ENCODE data around the gene GPD2.

Gene GPD2

GRCh38 chr2:156476850-156477206 lies 40.6 kb downstream of the GPD2 start:
- Histone ChIP-seq H3K4me2 (ENCODE audit: low read depth, low read length) (peak overlapping the region; percentile 35), H3K79me2 (ENCODE audit: low read length) (no peaks in the 10 kb centered on the region), H4K20me1 (ENCODE audit: insufficient read depth, low read length) (no peaks in the 10 kb centered on the region), H3K9me2 (replicated peaks; ENCODE audit: insufficient read depth, low read length) (no peaks in the 10 kb centered on the region), H2AFZ (ENCODE audit: low read length) (peak overlapping the region; percentile 9), H3K4me3 (ENCODE audit: low read length) (0 out of 2 replicates have a peak overlapping the region, but pooled peaks have one; percentile 5), H3K9me3 (replicated peaks; ENCODE audit: insufficient read depth, low read length) (no peaks in the 10 kb centered on the region), H3K27ac (ENCODE audit: low read length) (peak overlapping the region; percentile 42; the same call in 1 of the 2 replicates), H3K36me3 (replicated peaks; ENCODE audit: insufficient read depth, low read length) (no peaks in the 10 kb centered on the region), H3K27me3 (replicated peaks; ENCODE audit: insufficient read depth, low read length) (no peaks in the 10 kb centered on the region), H3K9ac (ENCODE audit: low read length) (peak overlapping the region; percentile 0; the same call in 1 of the 2 replicates), H3F3A (ENCODE audit: insufficient read depth, low read length) (peaks cover 6% of the 10 kb centered on the region; the same call in 1 of the 2 replicates), H3K4me1 (ENCODE audit: low read length) (peaks cover 40% of the 10 kb centered on the region)
- TF ChIP-seq EZH2 (optimal IDR thresholded peaks at IDR 0.05; ENCODE audit: low read depth, low read length) (no peak), CTCF (IDR thresholded peaks at IDR 0.05; ENCODE audit: low read length) (no peak), EZH2phosphoT487 (IDR thresholded peaks at IDR 0.05; ENCODE audit: low read length) (no peak)
- peak; percentile 63 for DNase-seq

DNA sequence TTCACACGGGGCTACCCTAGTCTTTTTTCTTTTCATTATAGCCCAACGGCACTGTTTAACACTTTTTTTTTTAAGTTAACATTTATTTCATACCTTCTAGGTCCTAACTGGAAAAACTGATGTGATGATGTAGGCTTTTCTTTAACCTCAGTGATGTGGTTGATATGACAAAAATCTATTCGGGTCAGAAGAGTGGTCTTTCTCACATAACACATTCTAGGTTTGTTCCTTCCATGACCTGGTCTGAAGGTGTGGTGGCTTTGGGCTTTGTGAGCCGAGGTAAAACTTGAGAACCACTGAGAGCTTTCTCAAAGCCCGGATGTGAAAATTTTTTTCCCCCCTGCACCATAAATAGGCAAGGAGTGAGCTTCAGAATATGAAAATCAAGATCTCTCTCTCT lies 44.2 kb downstream of the GPD2 start:
- H3K4me3 ChIP-seq (ENCODE audit: low read length) = no peak overlapping the region
- H3K9ac ChIP-seq (ENCODE audit: low read length) = no peak overlapping the region
- peaks cover 40% of the 10 kb centered on the region for H3K4me1 ChIP-seq (ENCODE audit: low read length)
- H3K27me3 ChIP-seq (replicated peaks; ENCODE audit: insufficient read depth, low read length) = no peaks in the 10 kb centered on the region
- peak; percentile 55 for DNase-seq
- H3K79me2 ChIP-seq (ENCODE audit: low read length) = no peaks in the 10 kb centered on the region
- no peak for TF ChIP-seq EZH2 (optimal IDR thresholded peaks at IDR 0.05; ENCODE audit: low read depth, low read length)
- no peak for TF ChIP-seq EZH2phosphoT487 (IDR thresholded peaks at IDR 0.05; ENCODE audit: low read length)
- TF ChIP-seq CTCF (IDR thresholded peaks at IDR 0.05; ENCODE audit: low read length) = no peak
- no peaks in the 10 kb centered on the region for H3K9me3 ChIP-seq (replicated peaks; ENCODE audit: insufficient read depth, low read length)
- H2AFZ ChIP-seq (ENCODE audit: low read length) = no peak overlapping the region
- H4K20me1 ChIP-seq (ENCODE audit: insufficient read depth, low read length) = no peaks in the 10 kb centered on the region
- no peak overlapping the region; the same call in 1 of the 2 replicates for H3K4me2 ChIP-seq (ENCODE audit: low read depth, low read length)
- H3K9me2 ChIP-seq (replicated peaks; ENCODE audit: insufficient read depth, low read length) = no peaks in the 10 kb centered on the region
- no peak overlapping the region for H3K27ac ChIP-seq (ENCODE audit: low read length)
- H3K36me3 ChIP-seq (replicated peaks; ENCODE audit: insufficient read depth, low read length) = no peaks in the 10 kb centered on the region
- H3F3A ChIP-seq (ENCODE audit: insufficient read depth, low read length) = peaks cover 6% of the 10 kb centered on the region; the same call in 1 of the 2 replicates

DNA sequence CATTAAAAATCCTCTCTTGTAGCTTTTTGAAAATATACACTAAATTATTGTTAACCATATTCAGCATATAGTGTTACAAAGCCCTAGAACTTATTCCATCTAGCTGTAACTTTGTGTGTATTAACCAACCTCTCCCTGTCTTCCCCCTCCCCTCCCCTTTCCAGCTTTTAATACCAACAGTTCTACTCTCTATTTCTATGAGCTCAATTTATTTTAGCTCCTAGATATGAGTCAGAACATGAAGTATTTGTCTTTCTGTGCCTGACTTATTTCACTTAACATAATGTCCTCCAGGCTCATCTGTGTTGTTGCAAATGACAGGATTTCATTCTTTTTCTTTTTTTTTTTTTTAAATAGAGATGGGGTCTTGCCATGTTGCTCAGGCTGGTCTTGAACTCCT lies 45.1 kb downstream of the GPD2 start:
- Histone ChIP-seq H3K36me3 (replicated peaks; ENCODE audit: insufficient read depth, low read length) (no peaks in the 10 kb centered on the region), H3K4me3 (ENCODE audit: low read length) (no peak overlapping the region), H3F3A (ENCODE audit: insufficient read depth, low read length) (peaks cover 4% of the 10 kb centered on the region; the same call in 1 of the 2 replicates), H3K79me2 (ENCODE audit: low read length) (no peaks in the 10 kb centered on the region), H2AFZ (ENCODE audit: low read length) (no peak overlapping the region), H3K9me3 (replicated peaks; ENCODE audit: insufficient read depth, low read length) (no peaks in the 10 kb centered on the region), H3K27me3 (replicated peaks; ENCODE audit: insufficient read depth, low read length) (no peaks in the 10 kb centered on the region), H4K20me1 (ENCODE audit: insufficient read depth, low read length) (no peaks in the 10 kb centered on the region), H3K4me2 (ENCODE audit: low read depth, low read length) (no peak overlapping the region), H3K4me1 (ENCODE audit: low read length) (peaks cover 33% of the 10 kb centered on the region), H3K27ac (ENCODE audit: low read length) (no peak overlapping the region), H3K9me2 (replicated peaks; ENCODE audit: insufficient read depth, low read length) (no peaks in the 10 kb centered on the region), H3K9ac (ENCODE audit: low read length) (no peak overlapping the region)
- TF ChIP-seq EZH2phosphoT487 (IDR thresholded peaks at IDR 0.05; ENCODE audit: low read length) = no peak
- TF ChIP-seq EZH2 (optimal IDR thresholded peaks at IDR 0.05; ENCODE audit: low read depth, low read length) = no peak
- TF ChIP-seq CTCF (IDR thresholded peaks at IDR 0.05; ENCODE audit: low read length) = no peak
- no peak for DNase-seq

Measured in MM.1S (cell line).